Suprapubic skin (tissue), 3 donors: ENCODE results near the gene KIF16B.

Experiments used
- CTCF ChIP-seq, 2 donors: fragments of 200-600 bp in 1 of 2; fragments of 450-650 bp in 1 of 2; sonication (generic) in 1 of 2; IDR thresholded peaks; one replicate each; pipeline ENCODE4 v1.5.1; 2016 to 2019; ENCODE audit warnings: antibody characterized with exemption in 2 of 2, mild to moderate bottlenecking in 1 of 2, moderate library complexity in 1 of 2
- EP300 ChIP-seq: sonication (generic); formaldehyde crosslinking; IDR thresholded peaks from one replicate; pipeline ENCODE4 v1.6.1; 2017; ENCODE audit warnings: antibody characterized with exemption

GRCh38 chr20:16437387-16437996 is 135.8 kb downstream of the KIF16B start:
- TF ChIP-seq CTCF (IDR thresholded peaks at IDR 0.05), result no peak
- no peak for TF ChIP-seq EP300
